HG02884 (cell line): Measurements from ENCODE around the gene TEX12.
A peak's percentile ranks its signal among the peaks of the same experiment; 100 is the strongest.

Source experiments
- ATAC-seq: cut with Tn5 transposase; IDR thresholded peaks from one replicate; pipeline ENCODE4 v1.9.1; 2021; ENCODE audit warnings: mild to moderate bottlenecking, moderate library complexity; ENCODE audit not compliant: unreplicated experiment

TEX12 gene

GRCh38 chr11:112210890-112211289 lies 43.7 kb downstream of the TEX12 start:
- no peak for ATAC-seq

GRCh38 chr11:112211536-112211935 lies 44.4 kb downstream of the TEX12 start:
- ATAC-seq, result no peak

GRCh38 chr11:112212290-112212689 lies 45.1 kb downstream of the TEX12 start:
- ATAC-seq, result no peak

- ATAC-seq, result no peak
These were observed 45.5 kb downstream of the TEX12 start for GRCh38 chr11:112212710-112213109.

- no peak for ATAC-seq
These were observed 46.6 kb downstream of the TEX12 start for GRCh38 chr11:112213753-112214152.

GRCh38 chr11:112215621-112216020 lies 48.4 kb downstream of the TEX12 start:
- ATAC-seq, result no peak

DNA sequence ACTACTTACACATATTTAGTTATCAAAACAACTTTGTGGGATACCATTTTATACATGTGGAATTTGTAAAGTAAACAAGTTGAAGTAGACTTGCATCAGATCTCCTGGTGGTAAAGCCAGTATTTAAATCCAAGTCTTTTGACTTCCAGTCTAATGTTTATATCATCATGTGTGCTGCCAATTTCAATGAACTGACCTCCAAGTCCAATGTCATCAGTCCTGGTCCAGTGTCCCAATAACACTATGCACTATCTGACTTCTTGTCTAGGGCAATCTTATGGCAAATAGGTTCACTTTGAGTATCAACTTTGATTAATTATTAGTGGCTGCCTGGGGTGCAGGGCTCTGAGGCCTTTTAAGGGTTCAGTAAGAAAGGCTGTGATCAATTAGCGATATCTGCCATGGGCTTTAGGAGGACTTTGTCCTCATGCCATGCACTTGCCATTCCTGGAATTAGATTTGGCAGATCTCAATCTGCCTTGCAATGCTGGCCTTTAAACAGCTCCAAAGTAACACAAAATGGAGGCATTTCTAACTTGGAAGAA lies 49.5 kb downstream of the TEX12 start:
- no peak for ATAC-seq

DNA sequence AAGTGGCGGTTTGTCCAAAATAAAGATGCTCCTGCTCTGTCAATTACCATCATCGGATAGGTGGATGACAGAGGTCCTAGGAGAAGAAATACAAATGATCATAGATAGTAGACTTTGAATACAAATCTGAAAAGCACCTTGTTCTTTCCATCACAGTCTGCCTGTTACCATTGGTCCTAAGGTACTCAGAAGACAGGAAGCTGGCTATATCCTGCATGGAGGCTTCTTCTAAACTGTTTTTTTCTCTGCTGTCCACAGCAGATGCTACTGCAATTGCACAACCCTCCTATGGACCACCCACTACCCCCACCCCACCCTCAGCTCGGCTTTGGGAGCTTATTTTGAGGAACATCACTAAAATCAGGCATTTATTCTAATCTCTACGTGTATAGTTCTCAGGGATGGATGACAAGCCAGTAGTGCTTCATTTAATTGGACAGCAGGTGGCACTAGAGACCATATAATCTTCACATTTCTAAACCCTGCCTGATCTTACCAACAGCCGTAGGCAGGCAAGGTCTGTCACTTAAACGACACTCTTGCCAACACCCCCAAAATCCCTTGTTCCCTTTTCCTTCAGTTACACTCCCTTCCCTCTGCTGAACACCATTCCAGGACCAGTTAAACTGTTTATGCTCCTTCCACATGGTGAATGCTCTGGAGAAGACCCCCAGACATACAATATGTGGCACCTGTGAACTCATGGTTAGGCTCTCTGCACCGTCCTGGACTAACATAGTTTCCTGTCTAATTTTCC lies 52.5 kb downstream of the TEX12 start:
- ATAC-seq, result peak; percentile 99

DNA sequence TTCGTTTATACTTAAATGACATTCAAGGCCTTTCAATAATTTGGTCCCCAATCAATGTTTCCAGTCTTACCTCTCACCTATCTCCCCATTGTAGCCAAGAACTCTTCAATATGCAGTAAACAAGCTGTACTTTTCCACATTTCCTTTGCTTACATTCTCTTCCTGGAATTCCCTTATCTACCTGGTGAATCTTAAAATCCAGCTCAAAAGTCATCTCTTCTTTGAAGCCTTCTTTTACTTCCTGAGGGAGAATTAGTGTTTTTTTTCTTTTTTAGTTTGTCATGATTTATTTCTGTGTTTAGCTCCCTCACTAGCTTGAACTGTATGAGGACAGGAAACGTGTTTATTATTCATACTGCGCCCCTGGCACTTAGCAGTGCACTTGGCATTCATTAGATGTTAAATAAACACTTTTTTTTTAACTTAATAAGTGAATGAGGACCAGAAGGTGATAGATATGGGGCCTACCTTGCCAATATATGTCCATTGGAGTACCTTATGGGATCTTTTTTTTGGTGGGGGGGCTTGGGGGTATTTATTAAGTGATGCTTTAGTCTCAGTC lies 54.2 kb downstream of the TEX12 start:
- ATAC-seq, result no peak
